ENCODE results near the gene FXN. TPM values are rescaled to one million over a fixed set of nuclear protein-coding genes. Genes with fewer than 3 reads are reported as not detected.

Gene FXN
- polyA plus RNA-seq, 3 donors, result 9.1 to 27.3 (median 15.9) TPM

- Mint-ChIP-seq H3K4me3 (no peak overlapping the region), H3K36me3 (no peaks in the 10 kb centered on the region), H3K27ac (peak overlapping the region in 1 of 7 donors; percentile 12), H3K4me1 (no peaks in the 10 kb centered on the region), H3K27me3 (ENCODE audit: low read depth in 3 of 3) (peaks cover 0 to 2% (median 1%) of the 10 kb centered on the region in 3 donors), H3K9me3 (peaks cover 0 to 4% (median 0%) of the 10 kb centered on the region in 7 donors)
- no peak overlapping the region for H3K27ac ChIP-seq (ENCODE audit: low read depth in 1 of 2, low read length in 2 of 2)
- no peak overlapping the region for H2AFZ ChIP-seq (ENCODE audit: insufficient read depth, low read depth, low read length, poor library complexity, severe bottlenecking)
- no peaks in the 10 kb centered on the region for H3K27me3 ChIP-seq (ENCODE audit: control insufficient read depth in 2 of 2, insufficient read depth in 2 of 2, low read length in 2 of 2)
- no peak overlapping the region for H3K9ac ChIP-seq (ENCODE audit: insufficient read depth, low read length, poor library complexity, severe bottlenecking)
- no peaks in the 10 kb centered on the region for H3K4me1 ChIP-seq (ENCODE audit: control insufficient read depth in 1 of 2, insufficient read depth in 2 of 2, low read length in 2 of 2)
- no peak overlapping the region for H3K4me3 ChIP-seq (replicated peaks in 1 of 3; ENCODE audit: low read depth in 2 of 3, low read length in 3 of 3)
- intact Hi-C loops (cut with micrococcal nuclease), result no loop called here
- TF ChIP-seq CTCF (IDR thresholded peaks at IDR 0.05), result no peak
- H3K9me3 ChIP-seq (replicated peaks in 1 of 2; ENCODE audit: control insufficient read depth in 1 of 2, insufficient read depth in 1 of 2, low read length in 2 of 2), result no peaks in the 10 kb centered on the region
- no peaks in the 10 kb centered on the region for H3K79me2 ChIP-seq (ENCODE audit: insufficient read depth, low read length)
- no CpG with 5 or more reads among the region's 2 CpGs for WGBS (ENCODE audit: insufficient coverage)
- no peak overlapping the region for H3K4me2 ChIP-seq (replicated peaks; ENCODE audit: extremely low read depth, low read length, poor library complexity, severe bottlenecking)
- no peaks in the 10 kb centered on the region for H4K20me1 ChIP-seq (ENCODE audit: insufficient read depth, low read length)
- no peaks in the 10 kb centered on the region for H3K36me3 ChIP-seq (replicated peaks in 1 of 2; ENCODE audit: control insufficient read depth in 1 of 2, insufficient read depth in 2 of 2, low read length in 2 of 2)
- DNase-seq, result no peak
Observed at GRCh38 chr9:69086769-69087168, 51.2 kb downstream of the FXN start.

- Histone ChIP-seq H2AFZ (ENCODE audit: insufficient read depth, low read depth, low read length, poor library complexity, severe bottlenecking) (no peak overlapping the region), H3K27ac (ENCODE audit: low read depth in 1 of 2, low read length in 2 of 2) (no peak overlapping the region), H3K4me2 (replicated peaks; ENCODE audit: extremely low read depth, low read length, poor library complexity, severe bottlenecking) (no peak overlapping the region), H3K4me3 (replicated peaks in 1 of 3; ENCODE audit: low read depth in 2 of 3, low read length in 3 of 3) (no peak overlapping the region), H3K9me3 (replicated peaks in 1 of 2; ENCODE audit: control insufficient read depth in 1 of 2, insufficient read depth in 1 of 2, low read length in 2 of 2) (no peaks in the 10 kb centered on the region), H3K27me3 (ENCODE audit: control insufficient read depth in 2 of 2, insufficient read depth in 2 of 2, low read length in 2 of 2) (no peaks in the 10 kb centered on the region), H3K36me3 (replicated peaks in 1 of 2; ENCODE audit: control insufficient read depth in 1 of 2, insufficient read depth in 2 of 2, low read length in 2 of 2) (no peaks in the 10 kb centered on the region), H3K4me1 (ENCODE audit: control insufficient read depth in 1 of 2, insufficient read depth in 2 of 2, low read length in 2 of 2) (no peaks in the 10 kb centered on the region), H3K9ac (ENCODE audit: insufficient read depth, low read length, poor library complexity, severe bottlenecking) (no peak overlapping the region), H4K20me1 (ENCODE audit: insufficient read depth, low read length) (no peaks in the 10 kb centered on the region), H3K79me2 (ENCODE audit: insufficient read depth, low read length) (no peaks in the 10 kb centered on the region)
- Mint-ChIP-seq H3K36me3 (no peaks in the 10 kb centered on the region), H3K4me1 (no peaks in the 10 kb centered on the region), H3K4me3 (no peak overlapping the region), H3K27me3 (ENCODE audit: low read depth in 3 of 3) (peaks cover 0 to 2% (median 0%) of the 10 kb centered on the region in 3 donors), H3K27ac (no peak overlapping the region), H3K9me3 (peaks cover 0 to 6% (median 0%) of the 10 kb centered on the region in 7 donors)
- WGBS (ENCODE audit: insufficient coverage), result 100% methylated on average over 2 of the region's 5 CpGs
- intact Hi-C loops (cut with micrococcal nuclease), result no loop called here
- DNase-seq, result no peak
- no peak for TF ChIP-seq CTCF (IDR thresholded peaks at IDR 0.05)
Observed at GRCh38 chr9:69089082-69089481, 53.5 kb downstream of the FXN start.
